Activated naive CD4-positive, alpha-beta T cell (primary cell): ENCODE data around the gene PHLDB1.
A peak's percentile ranks its signal among the peaks of the same experiment; 100 is the strongest.
"Not testable (repeated sequence)": the region's sequence is repeated elsewhere in the genome, so short reads cannot be mapped to it uniquely, and the experiment has no call there.

Source experiments
- DNase-seq, 4 experiments: peaks; one replicate each; lab custom pipeline; 2025; lab: John Stamatoyannopoulos, UW

Gene PHLDB1

GRCh38 chr11:118658429-118659313 is 51.3 kb downstream of the PHLDB1 start:
- DNase-seq, result no peak

- DNase-seq, result peak; percentile 67 to 89 (median 85)
These were observed 52.0 kb downstream of the PHLDB1 start for GRCh38 chr11:118659314-118659952.

- DNase-seq, result no peak
These were observed 52.7 kb downstream of the PHLDB1 start for GRCh38 chr11:118659953-118660680.

GRCh38 chr11:118660681-118661424 is 53.4 kb downstream of the PHLDB1 start:
- DNase-seq, result no peak

- no peak for DNase-seq
These were observed 54.2 kb downstream of the PHLDB1 start for GRCh38 chr11:118661425-118662301.

GRCh38 chr11:118662401-118663271 is 55.2 kb downstream of the PHLDB1 start:
- DNase-seq, result no peak

GRCh38 chr11:118663381-118663780 is 56.0 kb downstream of the PHLDB1 start:
- DNase-seq, result no peak

- DNase-seq, result no peak
These were observed 56.5 kb downstream of the PHLDB1 start for GRCh38 chr11:118663902-118664301.

GRCh38 chr11:118666371-118666770 is 59.0 kb downstream of the PHLDB1 start:
- DNase-seq, result no peak

- no peak for DNase-seq
These were observed 62.6 kb downstream of the PHLDB1 start for GRCh38 chr11:118670063-118670462.

GRCh38 chr11:118671254-118671653 is 63.8 kb downstream of the PHLDB1 start:
- DNase-seq, result no peak

- DNase-seq, result no peak
These were observed 65.4 kb downstream of the PHLDB1 start for GRCh38 chr11:118672846-118673245.

GRCh38 chr11:118673361-118674081 is 66.1 kb downstream of the PHLDB1 start:
- DNase-seq, result no peak

GRCh38 chr11:118674082-118674435 is 66.6 kb downstream of the PHLDB1 start:
- no peak for DNase-seq

GRCh38 chr11:118677977-118678376 is 70.6 kb downstream of the PHLDB1 start:
- no peak for DNase-seq

- not testable (repeated sequence) for DNase-seq
These were observed 71.5 kb downstream of the PHLDB1 start for GRCh38 chr11:118678908-118679307.

- no peak for DNase-seq
These were observed 72.1 kb downstream of the PHLDB1 start, which contains the start of gene TREH for GRCh38 chr11:118679483-118679882. Gene TREH (minus strand): TSS chr11:118679650. CDS start chr11:118679627, 23 bp downstream.

- DNase-seq, result no peak
These were observed 75.0 kb downstream of the PHLDB1 start for GRCh38 chr11:118682372-118682771.

- DNase-seq, result not testable (repeated sequence)
These were observed 75.5 kb downstream of the PHLDB1 start for GRCh38 chr11:118682939-118683338.
